Fibroblast of lung (primary cell): Measurements from ENCODE around the gene FJX1.

Experiments
- EZH2 ChIP-seq: IDR thresholded peaks from 2 replicates; pipeline ENCODE4 v1.5.1; 2012; ENCODE audit warnings: low read length, control low read depth, mild to moderate bottlenecking; ENCODE audit errors: missing control alignments
- TF ChIP-seq, protein P1 (sequence below), 2 donors: IDR thresholded peaks in 1 of 2; conservative IDR thresholded peaks in 1 of 2; 1 replicate in 1 of 2; 2 replicates in 1 of 2; pipeline ENCODE4 v1.5.1; 2011 to 2012; ENCODE audit warnings: low read length in 2 of 2, control low read depth in 1 of 2, inconsistent platforms in 1 of 2, low read depth in 1 of 2, mild to moderate bottlenecking in 1 of 2

DNA sequence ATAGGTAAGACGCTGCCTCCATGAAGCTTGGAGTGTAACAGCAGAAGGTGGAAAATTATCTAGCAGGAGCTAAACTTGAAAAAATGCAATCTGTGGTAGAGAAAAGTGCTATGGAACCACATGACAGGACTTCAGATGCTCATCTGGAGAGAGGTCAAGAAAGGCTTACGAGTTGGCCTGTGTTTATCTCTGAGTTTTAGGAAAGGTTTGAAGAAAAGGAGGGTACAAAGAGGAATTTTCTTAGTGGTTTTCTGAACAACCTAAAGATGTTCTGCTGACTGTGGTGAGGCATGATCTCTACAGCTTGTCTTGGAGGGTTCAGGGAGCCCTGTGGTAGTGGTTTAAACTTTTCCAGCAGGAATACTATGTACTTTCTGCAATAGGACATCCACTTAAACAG is 8.2 kb downstream of the FJX1 start:
- TF ChIP-seq, protein P1, sequence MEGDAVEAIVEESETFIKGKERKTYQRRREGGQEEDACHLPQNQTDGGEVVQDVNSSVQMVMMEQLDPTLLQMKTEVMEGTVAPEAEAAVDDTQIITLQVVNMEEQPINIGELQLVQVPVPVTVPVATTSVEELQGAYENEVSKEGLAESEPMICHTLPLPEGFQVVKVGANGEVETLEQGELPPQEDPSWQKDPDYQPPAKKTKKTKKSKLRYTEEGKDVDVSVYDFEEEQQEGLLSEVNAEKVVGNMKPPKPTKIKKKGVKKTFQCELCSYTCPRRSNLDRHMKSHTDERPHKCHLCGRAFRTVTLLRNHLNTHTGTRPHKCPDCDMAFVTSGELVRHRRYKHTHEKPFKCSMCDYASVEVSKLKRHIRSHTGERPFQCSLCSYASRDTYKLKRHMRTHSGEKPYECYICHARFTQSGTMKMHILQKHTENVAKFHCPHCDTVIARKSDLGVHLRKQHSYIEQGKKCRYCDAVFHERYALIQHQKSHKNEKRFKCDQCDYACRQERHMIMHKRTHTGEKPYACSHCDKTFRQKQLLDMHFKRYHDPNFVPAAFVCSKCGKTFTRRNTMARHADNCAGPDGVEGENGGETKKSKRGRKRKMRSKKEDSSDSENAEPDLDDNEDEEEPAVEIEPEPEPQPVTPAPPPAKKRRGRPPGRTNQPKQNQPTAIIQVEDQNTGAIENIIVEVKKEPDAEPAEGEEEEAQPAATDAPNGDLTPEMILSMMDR (conservative IDR thresholded peaks at IDR 0.05 in 1 of 2, IDR thresholded peaks at IDR 0.05 in 1 of 2; ENCODE audit: low read depth in 1 of 2, low read length in 2 of 2) = no peak
- no peak for TF ChIP-seq EZH2
